Retinal pigment epithelial cell (primary cell): ENCODE data around the gene FILIP1.

Source experiments
- DNase-seq: peaks from one replicate; pipeline ENCODE4 v3.0.0-alpha.2; 2010; ENCODE audit warnings: low read depth
- H3K4me3 ChIP-seq: 2 replicates; pipeline ENCODE4 v1.5.1; 2011; ENCODE audit warnings: mild to moderate bottlenecking, low read length, control low read depth, moderate library complexity
- TF ChIP-seq, protein P1 (sequence below): conservative IDR thresholded peaks from 2 replicates; pipeline ENCODE4 v1.5.1; 2011; ENCODE audit warnings: low read depth, low read length, control low read depth, inconsistent platforms

FILIP1 gene

DNA sequence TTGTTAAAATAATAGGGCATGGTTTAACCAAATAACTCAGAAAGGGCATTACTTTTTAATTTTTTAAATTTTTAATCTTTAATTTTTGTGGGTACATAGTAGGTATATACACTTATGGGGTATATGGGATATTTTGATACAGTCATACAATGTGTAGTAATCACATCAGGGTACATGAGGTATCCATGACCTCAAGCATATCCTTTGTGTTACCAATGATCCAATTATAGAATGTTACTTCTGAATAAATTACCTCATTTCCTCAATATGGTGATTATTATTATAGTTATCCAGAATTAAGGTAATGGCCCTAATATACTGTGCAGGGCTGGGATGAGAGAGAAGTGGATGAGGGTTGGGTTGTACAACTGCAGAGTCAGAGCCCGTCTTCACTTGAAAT, 163.9 kb downstream of the FILIP1 start:
- no peak overlapping the region for H3K4me3 ChIP-seq
- DNase-seq, result no peak
- TF ChIP-seq, protein P1, sequence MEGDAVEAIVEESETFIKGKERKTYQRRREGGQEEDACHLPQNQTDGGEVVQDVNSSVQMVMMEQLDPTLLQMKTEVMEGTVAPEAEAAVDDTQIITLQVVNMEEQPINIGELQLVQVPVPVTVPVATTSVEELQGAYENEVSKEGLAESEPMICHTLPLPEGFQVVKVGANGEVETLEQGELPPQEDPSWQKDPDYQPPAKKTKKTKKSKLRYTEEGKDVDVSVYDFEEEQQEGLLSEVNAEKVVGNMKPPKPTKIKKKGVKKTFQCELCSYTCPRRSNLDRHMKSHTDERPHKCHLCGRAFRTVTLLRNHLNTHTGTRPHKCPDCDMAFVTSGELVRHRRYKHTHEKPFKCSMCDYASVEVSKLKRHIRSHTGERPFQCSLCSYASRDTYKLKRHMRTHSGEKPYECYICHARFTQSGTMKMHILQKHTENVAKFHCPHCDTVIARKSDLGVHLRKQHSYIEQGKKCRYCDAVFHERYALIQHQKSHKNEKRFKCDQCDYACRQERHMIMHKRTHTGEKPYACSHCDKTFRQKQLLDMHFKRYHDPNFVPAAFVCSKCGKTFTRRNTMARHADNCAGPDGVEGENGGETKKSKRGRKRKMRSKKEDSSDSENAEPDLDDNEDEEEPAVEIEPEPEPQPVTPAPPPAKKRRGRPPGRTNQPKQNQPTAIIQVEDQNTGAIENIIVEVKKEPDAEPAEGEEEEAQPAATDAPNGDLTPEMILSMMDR, result no peak

DNA sequence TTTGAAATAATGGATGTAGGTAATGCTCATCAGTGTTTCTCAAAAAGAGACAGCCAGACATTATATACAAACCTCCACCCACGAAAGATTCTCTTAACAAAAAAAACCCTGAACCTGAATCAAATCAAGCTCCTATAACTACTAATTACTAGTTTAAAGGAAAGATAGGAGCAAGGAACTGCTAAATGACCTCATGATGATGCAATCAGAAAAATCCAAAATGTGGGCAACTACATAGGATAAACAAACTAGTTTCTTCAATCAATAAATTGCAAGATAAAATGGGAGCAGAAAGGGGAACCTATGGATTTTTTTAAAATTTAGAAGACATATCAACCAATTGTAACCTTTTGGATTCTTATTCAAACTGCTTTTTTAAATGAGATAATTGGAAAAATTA, 165.8 kb downstream of the FILIP1 start:
- TF ChIP-seq, protein P1, result no peak
- no peak for DNase-seq

DNA sequence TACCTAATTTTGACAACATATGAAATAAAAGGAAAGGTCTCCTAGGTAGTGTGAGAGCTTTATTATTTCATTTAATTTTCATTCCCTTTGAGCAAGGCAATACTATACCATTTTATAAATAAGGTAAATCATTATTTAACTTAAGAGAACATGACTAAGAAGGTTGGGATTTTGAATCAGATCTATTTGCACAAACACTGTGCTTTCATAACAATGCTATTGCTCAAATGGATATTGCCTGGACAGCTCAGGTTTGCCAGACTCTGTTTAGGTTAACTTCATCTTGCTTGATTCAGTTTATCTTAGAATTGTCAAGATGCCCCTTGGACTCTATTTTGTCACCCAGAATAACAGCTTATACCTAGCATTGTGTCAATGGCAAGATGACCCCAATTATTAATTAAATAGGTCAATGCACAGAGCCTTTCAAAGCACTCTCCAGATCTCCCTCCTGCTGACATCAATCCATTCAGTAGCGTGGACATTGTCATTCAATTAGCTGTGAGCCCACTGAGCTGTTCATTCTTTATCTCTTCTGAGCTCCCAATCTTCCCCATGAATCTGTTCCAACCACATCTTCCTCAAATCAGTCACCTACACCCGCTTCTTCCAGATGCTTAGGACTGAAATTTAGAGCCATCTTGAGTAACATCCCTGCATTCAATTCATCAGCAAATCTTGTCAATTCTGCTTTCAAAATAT, 166.9 kb downstream of the FILIP1 start:
- no peak overlapping the region for H3K4me3 ChIP-seq
- DNase-seq, result no peak
- TF ChIP-seq, protein P1, result no peak

More for the DNA sequence above, 165.8 kb downstream of the FILIP1 start:
- no peak overlapping the region for H3K4me3 ChIP-seq

DNA sequence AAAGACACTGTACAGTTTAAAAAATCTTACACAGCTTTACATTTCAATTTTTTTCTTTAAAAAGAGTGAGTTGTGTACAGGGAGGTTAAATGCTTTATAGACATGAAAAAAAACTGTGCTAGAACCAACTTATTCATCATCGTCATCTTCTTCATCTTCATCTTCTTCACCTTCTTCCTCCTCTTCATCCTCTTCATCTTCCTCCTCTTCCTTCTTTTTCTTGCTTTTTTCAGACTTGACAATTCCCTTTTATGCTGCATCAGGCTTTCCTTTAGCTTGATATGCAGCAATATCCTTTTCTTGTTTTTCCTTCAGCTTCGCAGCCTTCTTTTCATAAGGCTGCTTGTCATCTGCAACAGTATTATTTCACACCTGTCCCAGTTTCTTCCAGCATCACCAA, 174.7 kb downstream of the FILIP1 start:
- DNase-seq, result no peak
- TF ChIP-seq, protein P1, result no peak
- H3K4me3 ChIP-seq, result no peak overlapping the region

DNA sequence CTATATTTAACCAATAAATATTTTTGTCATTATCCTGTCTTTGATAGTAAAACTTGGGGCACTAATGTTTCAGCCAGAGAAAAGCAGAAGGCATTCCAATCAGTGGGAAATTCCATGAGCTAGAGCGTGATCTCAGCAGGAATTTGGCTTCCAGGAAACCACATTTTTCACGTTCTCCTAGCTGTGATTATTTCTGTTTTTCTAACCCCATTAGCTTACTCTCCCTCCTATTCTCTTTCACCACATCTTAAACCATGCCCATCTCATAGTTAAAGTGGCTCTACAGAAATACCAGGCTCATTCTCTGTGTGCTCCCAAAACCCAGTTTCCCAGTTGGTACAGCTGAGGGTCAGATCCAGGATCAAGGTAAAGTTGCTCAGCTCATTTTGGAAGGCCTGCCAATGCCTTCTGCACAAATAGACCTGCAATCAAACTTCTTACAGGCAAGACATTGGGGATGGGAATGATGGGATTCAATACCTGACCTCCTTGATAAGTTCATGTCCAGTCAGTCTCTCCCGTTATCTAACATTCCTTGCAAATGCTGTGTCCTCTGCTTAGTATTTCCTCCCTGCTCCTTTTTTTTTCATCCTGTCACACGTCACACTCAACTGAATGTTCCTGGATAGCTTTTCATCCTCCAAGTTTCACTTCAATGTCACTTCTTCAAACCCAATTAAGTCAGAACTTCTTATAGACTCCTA, 175.9 kb downstream of the FILIP1 start:
- H3K4me3 ChIP-seq, result no peak overlapping the region
- TF ChIP-seq, protein P1, result no peak
- DNase-seq, result peak; percentile 48

DNA sequence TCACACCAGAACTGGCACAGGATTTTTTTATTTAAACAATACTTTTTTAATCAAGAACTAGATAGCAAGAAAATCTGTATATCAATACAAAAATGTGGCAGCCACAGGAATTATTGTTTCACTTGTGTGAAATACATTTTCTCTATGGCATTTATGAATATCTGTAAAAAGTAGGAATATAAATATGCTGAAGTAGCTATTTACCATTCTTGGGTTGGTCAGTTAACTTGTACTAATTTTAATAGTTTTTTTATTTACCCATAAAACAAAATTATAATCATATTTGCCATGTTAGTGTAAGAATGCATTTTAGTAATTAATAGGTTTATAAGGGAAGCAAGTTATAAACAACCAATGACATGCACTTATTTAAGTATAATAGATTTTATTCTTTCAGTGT, 177.6 kb downstream of the FILIP1 start:
- H3K4me3 ChIP-seq, result no peak overlapping the region
- TF ChIP-seq, protein P1, result no peak
- no peak for DNase-seq

DNA sequence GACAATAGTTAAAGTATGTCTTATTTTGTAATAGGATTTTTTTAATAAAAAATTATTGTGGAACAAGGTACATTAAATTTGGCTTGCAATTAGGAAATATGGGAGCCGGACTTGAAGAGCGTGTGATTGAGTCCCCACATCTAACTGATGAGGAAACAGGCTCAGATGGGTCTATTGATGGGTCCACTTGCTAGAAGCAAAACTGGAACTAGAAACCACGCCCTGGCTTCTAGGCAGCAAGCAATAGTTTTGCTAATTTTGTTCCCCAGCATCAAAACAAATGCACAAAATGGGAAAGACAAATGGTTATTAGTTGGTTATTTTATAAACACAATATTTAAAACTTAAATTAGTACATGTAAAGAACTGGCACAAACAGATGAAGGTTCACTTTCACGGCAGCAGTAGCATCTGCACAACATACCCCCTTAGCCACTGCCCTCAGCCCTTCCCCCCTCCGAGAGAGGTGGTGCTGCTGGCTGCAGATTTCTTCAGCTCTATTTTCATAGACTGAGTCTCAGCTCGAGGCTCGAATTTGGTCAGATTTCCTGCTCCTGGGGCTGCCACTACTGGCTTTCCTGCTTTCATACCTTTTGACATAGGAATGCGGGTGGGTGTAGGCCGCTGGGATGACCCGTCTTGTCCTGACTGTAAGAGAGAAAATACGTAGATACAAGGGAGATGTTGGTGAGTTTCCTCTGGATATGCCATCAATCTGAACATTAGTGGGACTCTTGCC, 185.2 kb downstream of the FILIP1 start:
- no peak for DNase-seq
- TF ChIP-seq, protein P1, result no peak
- no peak overlapping the region for H3K4me3 ChIP-seq
